Neural progenitor cell (in vitro differentiated cells): ENCODE measurements around the gene DPH1.

Experiments
- CTCF ChIP-seq: fragments of 200-600 bp; sonication (generic); IDR thresholded peaks from 2 replicates; pipeline ENCODE4 v1.5.1; 2017; ENCODE audit warnings: antibody characterized with exemption, mild to moderate bottlenecking
- EZH2phosphoT487 ChIP-seq: fragments of 200-600 bp; sonication (generic); IDR thresholded peaks from 2 replicates; pipeline ENCODE4 v1.6.1; 2017; ENCODE audit warnings: antibody characterized with exemption

GRCh38 chr17:2093349-2093748, 63.4 kb downstream of the DPH1 start:
- TF ChIP-seq CTCF (no peak), EZH2phosphoT487 (no peak)
